HG02642 (cell line): ENCODE measurements around the gene TAF11.
"Not testable (repeated sequence)": the region's sequence is repeated elsewhere in the genome, so short reads cannot be mapped to it uniquely, and the experiment has no call there.

Experiments used
- ATAC-seq: cut with Tn5 transposase; IDR thresholded peaks from one replicate; pipeline ENCODE4 v1.9.1; 2021; ENCODE audit warnings: mild to moderate bottlenecking; ENCODE audit not compliant: unreplicated experiment, poor library complexity

The TAF11 gene

DNA sequence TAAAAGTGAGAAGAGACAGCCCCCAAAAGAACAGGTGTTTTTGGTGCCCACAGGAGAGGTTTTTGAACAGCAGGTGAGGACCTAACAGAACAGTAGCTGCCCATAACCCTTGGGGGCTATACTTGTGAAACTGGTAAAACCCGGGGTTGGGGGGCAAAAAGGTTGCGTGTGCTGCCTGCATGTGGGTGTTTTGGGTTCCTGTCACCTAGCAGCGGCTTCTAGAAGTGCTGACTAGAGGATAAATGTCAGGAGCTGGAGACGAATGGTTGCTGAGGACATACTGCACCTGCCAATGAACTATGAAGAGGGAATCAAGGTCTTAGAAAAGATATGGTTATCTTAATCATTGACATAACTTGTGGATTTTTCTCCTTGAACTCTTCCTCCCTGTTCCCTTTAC is 16.0 kb downstream of the TAF11 start:
- no peak for ATAC-seq

GRCh38 chr6:34867484-34867883 is 20.4 kb downstream of the TAF11 start:
- ATAC-seq = no peak

GRCh38 chr6:34866509-34866908 is 21.3 kb downstream of the TAF11 start:
- no peak for ATAC-seq

GRCh38 chr6:34865107-34865506 is 22.7 kb downstream of the TAF11 start:
- no peak for ATAC-seq

GRCh38 chr6:34864007-34864406 is 23.8 kb downstream of the TAF11 start:
- ATAC-seq = no peak

GRCh38 chr6:34860776-34861175 is 27.1 kb downstream of the TAF11 start:
- ATAC-seq = no peak

DNA sequence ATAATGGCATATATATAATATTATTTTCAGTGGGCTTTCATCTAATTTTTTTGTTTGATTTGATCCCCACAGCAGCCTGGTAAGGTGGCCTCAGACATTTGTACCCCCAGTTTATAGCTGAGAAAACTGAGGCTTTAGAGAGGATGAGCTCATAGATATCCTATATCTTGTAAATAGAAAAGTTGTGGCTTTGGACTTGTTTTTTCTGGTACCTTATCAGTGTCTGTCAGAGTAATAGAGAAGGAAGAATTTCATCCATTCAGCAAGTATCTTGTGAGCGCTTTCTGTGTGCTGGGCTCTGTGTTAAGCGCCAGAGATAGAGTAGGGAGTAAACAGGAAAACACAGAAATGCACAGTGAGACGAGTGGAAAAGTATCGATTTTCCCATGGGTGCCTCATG is 27.9 kb downstream of the TAF11 start:
- ATAC-seq = no peak

- no peak for ATAC-seq
Measured at GRCh38 chr6:34858681-34859080, 29.2 kb downstream of the TAF11 start.

DNA sequence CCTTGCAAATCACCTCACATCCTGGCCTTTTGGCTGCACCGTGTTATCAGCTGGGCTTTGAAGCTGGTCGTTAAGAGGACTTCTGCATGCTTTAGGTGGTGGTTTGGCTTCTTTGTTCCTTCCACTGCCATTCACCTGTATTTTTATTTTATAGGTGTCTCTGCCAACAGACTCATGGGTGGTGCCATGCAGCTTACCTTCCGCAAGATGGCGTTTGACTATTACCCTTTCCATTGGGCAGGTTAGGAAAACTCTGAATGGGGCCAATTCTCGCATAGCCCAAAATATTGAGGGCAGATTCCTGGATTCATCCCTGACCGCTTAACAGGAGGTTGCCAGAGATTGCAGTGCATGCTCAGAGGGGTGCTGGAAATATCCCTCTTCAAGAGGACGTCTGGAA is 32.4 kb downstream of the TAF11 start:
- ATAC-seq = no peak

DNA sequence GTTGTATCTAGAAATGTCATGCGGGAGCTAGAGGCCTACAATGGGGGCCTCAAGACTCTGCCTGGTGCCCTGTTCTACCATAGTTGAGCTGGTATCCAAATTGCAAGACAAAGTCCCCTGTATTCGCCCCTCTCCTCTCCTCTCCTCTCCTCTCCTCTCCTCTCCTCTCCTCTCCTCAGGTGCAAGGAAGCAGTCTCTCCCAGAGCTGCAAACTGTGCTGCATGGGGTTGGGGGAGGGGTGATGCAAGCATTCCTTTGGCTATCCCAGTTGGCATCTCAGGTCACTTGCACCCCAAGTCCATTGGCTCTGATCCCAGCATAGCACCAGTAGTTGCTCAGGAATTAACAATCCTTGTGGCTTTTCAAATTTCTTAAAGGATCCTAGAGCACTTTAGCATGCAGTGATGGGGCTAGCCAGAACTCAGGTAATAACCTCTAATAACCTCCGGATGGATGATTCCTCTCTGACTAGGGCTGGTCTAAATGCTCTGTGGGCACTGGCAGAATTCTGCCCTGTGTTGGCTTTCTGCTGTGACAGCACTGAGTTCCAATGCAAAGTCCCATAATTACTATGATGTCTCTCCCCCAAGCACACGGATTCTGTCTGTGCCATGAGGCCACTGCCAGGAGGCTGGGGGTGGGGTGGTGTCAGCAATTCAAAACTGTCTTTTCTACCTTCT is 35.3 kb downstream of the TAF11 start:
- no peak for ATAC-seq

GRCh38 chr6:34851361-34851760 is 36.5 kb downstream of the TAF11 start:
- no peak for ATAC-seq

GRCh38 chr6:34849066-34849465 is 38.8 kb downstream of the TAF11 start:
- ATAC-seq = not testable (repeated sequence)

DNA sequence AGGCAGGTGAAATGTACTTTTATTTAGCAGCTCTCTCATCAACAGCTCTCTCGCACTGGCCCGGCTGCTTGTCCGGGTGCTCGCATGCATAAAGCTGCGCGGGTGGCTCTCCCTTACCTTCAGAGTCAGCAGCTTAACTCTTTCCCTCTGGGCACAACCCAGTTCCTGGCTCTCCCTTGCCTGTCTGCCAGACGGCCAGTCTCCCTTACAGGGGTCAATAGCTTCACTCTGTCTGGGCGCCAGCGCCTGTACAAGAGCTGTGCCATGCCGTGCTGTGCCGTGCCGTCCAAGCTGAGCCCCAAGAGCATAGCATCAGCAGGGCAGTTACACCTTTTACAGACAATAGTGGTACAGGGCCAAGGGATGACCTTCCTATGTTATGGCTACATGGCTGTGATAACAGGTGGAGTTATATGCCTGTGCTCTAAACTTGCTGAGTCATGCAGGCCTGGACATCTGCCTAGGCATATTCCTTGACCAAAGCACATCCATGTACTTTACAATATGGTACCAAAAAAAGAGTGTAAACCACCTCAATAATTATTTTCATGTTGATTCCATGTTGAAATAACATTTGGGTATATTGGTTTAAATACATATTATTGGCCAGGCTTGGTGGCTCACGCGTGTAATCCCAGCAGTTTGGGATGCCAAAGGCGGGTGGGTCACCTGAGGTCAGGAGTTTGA is 48.0 kb downstream of the TAF11 start:
- no peak for ATAC-seq

DNA sequence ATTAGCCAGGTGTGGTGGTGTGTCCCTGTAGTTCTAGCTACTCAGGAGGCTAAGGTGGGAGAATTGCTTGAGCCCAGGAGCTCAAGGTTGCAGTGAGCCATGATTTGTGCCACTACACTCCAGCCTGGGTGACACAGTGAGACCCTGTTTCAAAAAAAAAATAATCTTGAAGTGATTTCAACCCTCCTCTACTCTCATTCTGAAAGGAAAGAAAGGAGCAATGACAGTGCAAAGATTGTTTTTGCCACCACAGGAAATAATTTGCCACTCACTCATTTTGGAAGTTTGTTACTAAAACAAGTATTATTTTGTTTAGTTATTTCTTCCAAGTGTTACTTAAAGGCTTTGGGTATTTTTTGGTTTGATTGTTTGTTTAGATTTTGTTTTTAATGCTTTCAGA is 50.3 kb downstream of the TAF11 start:
- ATAC-seq = no peak

- ATAC-seq = no peak
Measured at GRCh38 chr6:34836451-34836850, 51.4 kb downstream of the TAF11 start.

GRCh38 chr6:34836008-34836407 is 51.8 kb downstream of the TAF11 start:
- no peak for ATAC-seq

GRCh38 chr6:34834789-34835518 is 52.9 kb downstream of the TAF11 start:
- ATAC-seq = no peak

DNA sequence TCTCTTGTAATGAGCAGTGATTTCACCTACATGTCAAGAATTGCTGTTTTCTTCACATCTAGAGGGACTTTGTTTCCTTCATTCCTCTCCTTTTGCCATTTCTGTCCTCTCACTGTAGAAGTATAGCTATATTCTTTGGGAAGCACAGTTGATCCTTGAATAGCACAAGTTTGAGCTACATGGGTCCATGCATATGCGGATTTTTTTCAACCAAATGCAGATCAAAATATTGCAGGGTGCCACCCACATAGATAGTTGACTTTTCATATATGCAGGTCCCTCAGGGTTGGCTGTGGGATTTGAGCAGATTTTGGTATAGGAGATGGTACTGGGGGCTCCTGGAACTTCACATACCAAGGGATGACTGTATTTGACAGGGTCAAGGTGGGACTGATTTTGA is 54.9 kb downstream of the TAF11 start:
- ATAC-seq = no peak

GRCh38 chr6:34829137-34829536 is 58.7 kb downstream of the TAF11 start:
- no peak for ATAC-seq
